ENCODE measurements around the gene GRID1. TPM values are rescaled to one million over a fixed set of nuclear protein-coding genes. Genes with fewer than 3 reads are reported as not detected.

GRID1 gene
- polyA plus RNA-seq, 1 of the 3 experiments (the other 2 are of a cell fraction), result 0.13 TPM

Small RNAs within 50 kb of the gene (small RNA-seq; reads per million reads assigned to genes)
- gene MIR346 (0 to 0.93 (median 0) reads per million in 7 experiments), gene RF02271 (0 reads per million in 7 experiments), gene RN7SKP238 (0 reads per million in 7 experiments), gene RNA5SP322 (0 to 0.52 (median 0) reads per million in 7 experiments)

Other genes starting within 250 kb of the GRID1 start
- gene WAPL, start 155.0 kb upstream of the GRID1 start, polyA plus RNA-seq (2012; rRNA removed), result 8.7 and 8.9 TPM in 2 replicates